PC-9 (cell line): ENCODE data around the gene PARK7.

Source experiments
- CTCF ChIP-seq: fragments of 200-600 bp; sonication (generic); conservative IDR thresholded peaks from 2 replicates; pipeline ENCODE4 v1.6.1; 2017; ENCODE audit warnings: mixed run types, antibody characterized with exemption, mild to moderate bottlenecking, moderate library complexity
- EZH2 ChIP-seq: fragments of 200-600 bp; sonication (generic); IDR thresholded peaks from 2 replicates; pipeline ENCODE4 v1.8.0; 2017; ENCODE audit warnings: antibody characterized with exemption, low read depth

- TF ChIP-seq CTCF: no peak
- TF ChIP-seq EZH2: no peak
These were observed 32.3 kb downstream of the PARK7 start for GRCh38 chr1:7993593-7994479.
